ENCODE measurements around the gene CNPY1. TPM values are rescaled to one million over a fixed set of nuclear protein-coding genes. Genes with fewer than 3 reads are reported as not detected.

The CNPY1 gene
- total and polyA plus RNA-seq, 2 donors (not counting 1 experiment from before 2014, with no cell fraction given) = not detected

DNA sequence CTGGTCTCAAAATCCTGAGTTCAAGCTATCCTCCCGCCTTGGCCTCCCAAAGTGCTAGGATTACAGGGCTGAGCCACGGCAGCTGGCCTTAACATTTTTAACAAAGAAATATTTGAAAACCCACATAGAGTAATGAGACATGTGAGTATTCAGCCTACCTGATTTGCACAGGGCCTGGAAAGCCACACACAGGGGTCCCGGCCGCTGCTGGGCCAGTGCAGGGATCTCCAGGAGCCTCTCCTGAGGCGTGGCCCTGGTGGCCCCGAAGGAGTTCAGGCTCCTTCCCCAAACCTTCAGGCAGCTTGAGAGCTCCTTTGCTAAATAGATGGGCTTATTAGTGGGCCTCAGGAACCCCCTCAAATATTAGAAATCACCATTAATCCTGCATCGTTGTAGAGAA lies 18.7 kb downstream of the CNPY1 start:
- H3K9me3 ChIP-seq (ENCODE audit: control insufficient read depth, insufficient read depth, low read depth, low read length) = no peaks in the 10 kb centered on the region
- no peak overlapping the region for H3K9ac ChIP-seq (ENCODE audit: insufficient read depth, low read length)
- no peaks in the 10 kb centered on the region for H3K36me3 ChIP-seq (ENCODE audit: control insufficient read depth, insufficient read depth, low read length)
- peaks cover 9% of the 10 kb centered on the region for H3K27me3 ChIP-seq (ENCODE audit: control insufficient read depth, insufficient read depth, low read length)
- no peaks in the 10 kb centered on the region for H3K79me2 ChIP-seq (ENCODE audit: control insufficient read depth, insufficient read depth, low read length)
- no peak for TF ChIP-seq EZH2 (IDR thresholded peaks at IDR 0.05; ENCODE audit: low read length, missing control alignments)
- TF ChIP-seq, protein P1, sequence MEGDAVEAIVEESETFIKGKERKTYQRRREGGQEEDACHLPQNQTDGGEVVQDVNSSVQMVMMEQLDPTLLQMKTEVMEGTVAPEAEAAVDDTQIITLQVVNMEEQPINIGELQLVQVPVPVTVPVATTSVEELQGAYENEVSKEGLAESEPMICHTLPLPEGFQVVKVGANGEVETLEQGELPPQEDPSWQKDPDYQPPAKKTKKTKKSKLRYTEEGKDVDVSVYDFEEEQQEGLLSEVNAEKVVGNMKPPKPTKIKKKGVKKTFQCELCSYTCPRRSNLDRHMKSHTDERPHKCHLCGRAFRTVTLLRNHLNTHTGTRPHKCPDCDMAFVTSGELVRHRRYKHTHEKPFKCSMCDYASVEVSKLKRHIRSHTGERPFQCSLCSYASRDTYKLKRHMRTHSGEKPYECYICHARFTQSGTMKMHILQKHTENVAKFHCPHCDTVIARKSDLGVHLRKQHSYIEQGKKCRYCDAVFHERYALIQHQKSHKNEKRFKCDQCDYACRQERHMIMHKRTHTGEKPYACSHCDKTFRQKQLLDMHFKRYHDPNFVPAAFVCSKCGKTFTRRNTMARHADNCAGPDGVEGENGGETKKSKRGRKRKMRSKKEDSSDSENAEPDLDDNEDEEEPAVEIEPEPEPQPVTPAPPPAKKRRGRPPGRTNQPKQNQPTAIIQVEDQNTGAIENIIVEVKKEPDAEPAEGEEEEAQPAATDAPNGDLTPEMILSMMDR (conservative IDR thresholded peaks at IDR 0.05 in 1 of 2, IDR thresholded peaks at IDR 0.05 in 1 of 2; ENCODE audit: low read depth in 1 of 2, low read length in 2 of 2) = no peak
- H3K27ac ChIP-seq (ENCODE audit: insufficient read depth, low read length) = no peak overlapping the region
- no peak overlapping the region for H3K4me3 ChIP-seq (replicated peaks in 1 of 4; ENCODE audit: control extremely low read depth in 1 of 4, insufficient read depth in 1 of 4, low read depth in 3 of 4, low read length in 4 of 4)
- no peak for DNase-seq (ENCODE audit: low read depth in 2 of 2)
- H4K20me1 ChIP-seq (ENCODE audit: control insufficient read depth, extremely low read depth, insufficient read depth, low read length) = no peaks in the 10 kb centered on the region
- H3K4me2 ChIP-seq (ENCODE audit: extremely low read depth, insufficient read depth, low read length) = no peak overlapping the region
- H2AFZ ChIP-seq (ENCODE audit: low read length) = no peak overlapping the region
- H3K4me1 ChIP-seq (ENCODE audit: control insufficient read depth, extremely low read depth, insufficient read depth, low read length) = no peaks in the 10 kb centered on the region

DNA sequence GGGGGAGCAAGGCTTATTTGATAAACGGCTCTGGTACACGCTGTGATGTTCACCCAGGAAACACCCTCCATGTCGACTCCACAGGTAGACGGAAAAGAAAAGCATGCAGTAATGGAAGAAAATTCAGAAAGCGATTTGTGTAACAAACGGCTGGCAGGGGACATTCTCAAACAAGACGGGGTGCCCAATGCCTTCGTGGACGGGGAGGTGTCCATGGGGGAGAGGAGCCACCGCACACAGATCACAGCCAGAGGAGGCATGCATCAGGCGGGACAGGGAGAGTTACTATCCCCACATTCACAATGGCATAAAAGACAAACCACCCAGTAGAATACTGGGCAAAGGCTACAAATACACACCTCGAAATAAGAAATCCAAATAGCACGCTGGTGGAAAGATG lies 20.1 kb downstream of the CNPY1 start:
- H3K9ac ChIP-seq (ENCODE audit: insufficient read depth, low read length) = no peak overlapping the region
- no peaks in the 10 kb centered on the region for H3K4me1 ChIP-seq (ENCODE audit: control insufficient read depth, extremely low read depth, insufficient read depth, low read length)
- no peaks in the 10 kb centered on the region for H3K36me3 ChIP-seq (ENCODE audit: control insufficient read depth, insufficient read depth, low read length)
- no peaks in the 10 kb centered on the region for H3K79me2 ChIP-seq (ENCODE audit: control insufficient read depth, insufficient read depth, low read length)
- TF ChIP-seq, protein P1 (conservative IDR thresholded peaks at IDR 0.05 in 1 of 2, IDR thresholded peaks at IDR 0.05 in 1 of 2; ENCODE audit: low read depth in 1 of 2, low read length in 2 of 2) = no peak
- peaks cover under 1% of the 10 kb centered on the region for H3K27me3 ChIP-seq (ENCODE audit: control insufficient read depth, insufficient read depth, low read length)
- H3K4me2 ChIP-seq (ENCODE audit: extremely low read depth, insufficient read depth, low read length) = no peak overlapping the region
- DNase-seq (ENCODE audit: low read depth in 2 of 2) = no peak
- H2AFZ ChIP-seq (ENCODE audit: low read length) = no peak overlapping the region
- H3K9me3 ChIP-seq (ENCODE audit: control insufficient read depth, insufficient read depth, low read depth, low read length) = no peaks in the 10 kb centered on the region
- no peaks in the 10 kb centered on the region for H4K20me1 ChIP-seq (ENCODE audit: control insufficient read depth, extremely low read depth, insufficient read depth, low read length)
- H3K4me3 ChIP-seq (replicated peaks in 1 of 4; ENCODE audit: control extremely low read depth in 1 of 4, insufficient read depth in 1 of 4, low read depth in 3 of 4, low read length in 4 of 4) = no peak overlapping the region
- H3K27ac ChIP-seq (ENCODE audit: insufficient read depth, low read length) = no peak overlapping the region

DNA sequence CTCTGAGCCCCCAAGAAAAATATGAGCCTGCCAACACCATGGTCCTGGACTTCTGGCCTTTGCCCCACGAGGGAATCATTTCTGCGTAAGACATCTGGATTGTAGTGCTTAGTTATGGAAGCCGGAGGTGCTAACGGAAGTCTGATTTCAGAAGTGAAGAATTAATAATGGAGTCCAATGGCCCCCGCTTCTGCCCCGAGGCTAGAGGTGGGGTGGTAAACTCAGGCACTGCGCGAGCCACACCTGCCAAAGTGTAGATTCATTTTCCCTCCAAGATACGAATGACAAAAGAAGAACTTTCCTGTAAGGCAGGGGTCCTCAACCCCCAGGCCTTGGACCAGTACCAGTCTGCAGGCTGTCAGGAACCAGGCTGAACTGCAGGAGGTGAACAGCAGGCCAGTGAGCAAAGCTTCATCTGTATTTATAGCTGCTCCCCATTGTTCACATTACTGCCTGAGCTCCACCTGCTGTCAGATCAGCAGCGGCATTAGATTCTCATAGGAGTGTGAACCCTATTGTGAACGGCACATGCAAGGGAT lies 22.3 kb downstream of the CNPY1 start:
- no peak overlapping the region for H3K27ac ChIP-seq (ENCODE audit: insufficient read depth, low read length)
- no peak for TF ChIP-seq EZH2 (IDR thresholded peaks at IDR 0.05; ENCODE audit: low read length, missing control alignments)

More for the DNA sequence above, 22.3 kb downstream of the CNPY1 start:
- Histone ChIP-seq H3K4me2 (ENCODE audit: extremely low read depth, insufficient read depth, low read length) (no peak overlapping the region), H2AFZ (ENCODE audit: low read length) (no peak overlapping the region), H3K36me3 (ENCODE audit: control insufficient read depth, insufficient read depth, low read length) (no peaks in the 10 kb centered on the region), H3K4me1 (ENCODE audit: control insufficient read depth, extremely low read depth, insufficient read depth, low read length) (no peaks in the 10 kb centered on the region), H3K9me3 (ENCODE audit: control insufficient read depth, insufficient read depth, low read depth, low read length) (no peaks in the 10 kb centered on the region), H3K4me3 (replicated peaks in 1 of 4; ENCODE audit: control extremely low read depth in 1 of 4, insufficient read depth in 1 of 4, low read depth in 3 of 4, low read length in 4 of 4) (no peak overlapping the region), H3K27me3 (ENCODE audit: control insufficient read depth, insufficient read depth, low read length) (no peaks in the 10 kb centered on the region), H3K79me2 (ENCODE audit: control insufficient read depth, insufficient read depth, low read length) (no peaks in the 10 kb centered on the region), H4K20me1 (ENCODE audit: control insufficient read depth, extremely low read depth, insufficient read depth, low read length) (no peaks in the 10 kb centered on the region), H3K9ac (ENCODE audit: insufficient read depth, low read length) (no peak overlapping the region)
- no peak for DNase-seq (ENCODE audit: low read depth in 2 of 2)

Measured in fibroblast of lung (primary cell).